NCI-H1417 treated with DMSO at 0.1 percent for 48 hours (cell line): ENCODE measurements around the gene BRSK2.

Source experiments
- DNase-seq: peaks from one replicate; lab custom pipeline; 2025; lab: John Stamatoyannopoulos, UW

BRSK2 gene

GRCh38 chr11:1375955-1376258 is 13.8 kb upstream of the BRSK2 start:
- no peak for DNase-seq

GRCh38 chr11:1377231-1377780 is 12.4 kb upstream of the BRSK2 start:
- DNase-seq, result no peak

GRCh38 chr11:1381793-1382425 is 7.8 kb upstream of the BRSK2 start:
- no peak for DNase-seq

- DNase-seq, result no peak
Measured at GRCh38 chr11:1382429-1382828, 7.3 kb upstream of the BRSK2 start.

GRCh38 chr11:1382831-1383607 is 6.7 kb upstream of the BRSK2 start:
- DNase-seq, result no peak

GRCh38 chr11:1384199-1384970 is 5.3 kb upstream of the BRSK2 start:
- DNase-seq, result no peak

- DNase-seq, result no peak
Measured at GRCh38 chr11:1387521-1387920, 2.2 kb upstream of the BRSK2 start.

GRCh38 chr11:1387961-1388762 is 1.6 kb upstream of the BRSK2 start:
- DNase-seq, result no peak

GRCh38 chr11:1388763-1389102 is 1.0 kb upstream of the BRSK2 start:
- no peak for DNase-seq

- DNase-seq, result peak; percentile 82
Measured at GRCh38 chr11:1389103-1389931, 417 bp upstream of the BRSK2 start.

- no peak for DNase-seq
Measured at GRCh38 chr11:1390569-1391164, 933 bp downstream of the BRSK2 start.

- no peak for DNase-seq
Measured at GRCh38 chr11:1391165-1392075, 1.7 kb downstream of the BRSK2 start.

GRCh38 chr11:1392111-1392510 is 2.4 kb downstream of the BRSK2 start:
- DNase-seq, result no peak

GRCh38 chr11:1392561-1392960 is 2.8 kb downstream of the BRSK2 start:
- no peak for DNase-seq

GRCh38 chr11:1393038-1393710 is 3.4 kb downstream of the BRSK2 start:
- DNase-seq, result no peak

- DNase-seq, result no peak
Measured at GRCh38 chr11:1394936-1395772, 5.4 kb downstream of the BRSK2 start.

GRCh38 chr11:1395773-1396374 is 6.1 kb downstream of the BRSK2 start:
- no peak for DNase-seq

- DNase-seq, result no peak
Measured at GRCh38 chr11:1396375-1396841, 6.7 kb downstream of the BRSK2 start.
